ENCODE measurements around the gene EGF.

EGF gene

GRCh38 chr4:109985993-109986974, 73.6 kb downstream of the EGF start:
- no peak for TF ChIP-seq CTCF (IDR thresholded peaks at IDR 0.05; ENCODE audit: extremely low read depth, missing control alignments)
- DNase-seq (ENCODE audit: low spot score), result no peak

GRCh38 chr4:109989044-109989443, 76.4 kb downstream of the EGF start:
- DNase-seq (ENCODE audit: low spot score), result no peak
- no peak for TF ChIP-seq CTCF (IDR thresholded peaks at IDR 0.05; ENCODE audit: extremely low read depth, missing control alignments)

GRCh38 chr4:109989618-109990017, 76.9 kb downstream of the EGF start:
- TF ChIP-seq CTCF (IDR thresholded peaks at IDR 0.05; ENCODE audit: extremely low read depth, missing control alignments), result no peak

GRCh38 chr4:109990261-109991257, 77.9 kb downstream of the EGF start:
- no peak for TF ChIP-seq CTCF (IDR thresholded peaks at IDR 0.05; ENCODE audit: extremely low read depth, missing control alignments)

More at GRCh38 chr4:109989618-109990017, 76.9 kb downstream of the EGF start:
- no peak for DNase-seq (ENCODE audit: low spot score)

GRCh38 chr4:109993116-109993515, 80.4 kb downstream of the EGF start:
- no peak for TF ChIP-seq CTCF (IDR thresholded peaks at IDR 0.05; ENCODE audit: extremely low read depth, missing control alignments)

More at GRCh38 chr4:109990261-109991257, 77.9 kb downstream of the EGF start:
- peak; percentile 40 for DNase-seq (ENCODE audit: low spot score)

GRCh38 chr4:109994415-109994827, 81.7 kb downstream of the EGF start:
- peak; percentile 40 for DNase-seq (ENCODE audit: low spot score)
- no peak for TF ChIP-seq CTCF (IDR thresholded peaks at IDR 0.05; ENCODE audit: extremely low read depth, missing control alignments)

More at GRCh38 chr4:109993116-109993515, 80.4 kb downstream of the EGF start:
- no peak for DNase-seq (ENCODE audit: low spot score)

Data from GM20000 (cell line).